GM12878 (cell line): ENCODE data around the gene SCIN. TPM values are rescaled to one million over a fixed set of nuclear protein-coding genes. Genes with fewer than 3 reads are reported as not detected.

Source experiments
- ATAC-seq: fragments of 200-7000 bp; cut with Tn5 transposase; 3 replicates; pipeline ENCODE4 v1.9.1; 2020; ENCODE audit warnings: mild to moderate bottlenecking, moderate library complexity
- BruUV-seq: library from RNA; stranded (reverse); fragments of 400-500 nt; replicated peaks from 2 replicates; lab custom pipeline; 2021; lab: Mats Ljungman, UMichigan
- CTCF ChIA-PET: fragments of 300-600 bp; sonication (Branson Sonifier 250); formaldehyde crosslinking; extraction: SDS; loops from one replicate; lab custom pipeline; 2021; ENCODE audit warnings: inconsistent platforms; lab: Yijun Ruan, JAX
- POLR2A ChIA-PET: fragments of 350-600 bp; formaldehyde crosslinking; extraction: SDS; loops from one replicate; lab custom pipeline; 2021; ENCODE audit warnings: inconsistent platforms; lab: Charles Lee
- RAD21 ChIA-PET: fragments of 300-600 bp; sonication (Branson Sonifier 250); formaldehyde crosslinking; loops from one replicate; lab custom pipeline; 2023; ENCODE audit warnings: antibody characterized with exemption; ENCODE audit not compliant: unreplicated experiment; lab: Charles Lee
- SMC1A ChIA-PET: fragments of 300-600 bp; sonication (Branson Sonifier 250); formaldehyde crosslinking; loops from one replicate; lab custom pipeline; 2023; ENCODE audit not compliant: unreplicated experiment, uncharacterized antibody; lab: Charles Lee
- DNase-seq: peaks from one replicate; pipeline ENCODE4 v3.0.0-alpha.2; 2011; ENCODE audit warnings: low read depth, low spot score
- FAIRE-seq: peaks from 3 replicates; lab custom pipeline; 2011; peaks lifted over from hg19 to GRCh38; lab: Jason Lieb, UNC
- H2AFZ ChIP-seq: 2 replicates; pipeline ENCODE4 v1.6.0; 2011; ENCODE audit warnings: low read depth, low read length, control low read depth; ENCODE audit not compliant: control insufficient read depth
- H3K27ac ChIP-seq: 2 replicates; pipeline ENCODE4 v1.5.1; 2011; ENCODE audit warnings: control low read depth; ENCODE audit not compliant: control insufficient read depth, insufficient read depth
- H3K27me3 ChIP-seq, 2 experiments: replicated peaks in 1 of 2; 2 replicates each; pipeline versions ENCODE4 v1.6.0 to v1.6.1; 2011; ENCODE audit warnings: low read length in 1 of 2; ENCODE audit not compliant: control insufficient read depth in 2 of 2, insufficient read depth in 2 of 2
- H3K36me3 ChIP-seq, 2 experiments: 2 replicates each; pipeline ENCODE4 v1.5.1; 2011; ENCODE audit warnings: low read length in 1 of 2; ENCODE audit not compliant: control insufficient read depth in 2 of 2, insufficient read depth in 2 of 2
- H3K4me1 ChIP-seq: 2 replicates; pipeline ENCODE4 v1.6.1; 2011; ENCODE audit warnings: mild to moderate bottlenecking, low read length, moderate library complexity, mixed read lengths; ENCODE audit not compliant: control insufficient read depth, insufficient read depth
- H3K4me2 ChIP-seq: 2 replicates; pipeline ENCODE4 v1.6.0; 2011; ENCODE audit warnings: control low read depth; ENCODE audit not compliant: control insufficient read depth, insufficient read depth
- H3K4me3 ChIP-seq: fragments of 200-600 bp; sonication (generic); 2 replicates; pipeline ENCODE4 v1.5.1; 2016
- H3K79me2 ChIP-seq: 2 replicates; pipeline ENCODE4 v1.6.0; 2011; ENCODE audit warnings: low read length; ENCODE audit not compliant: control insufficient read depth, insufficient read depth
- H3K9ac ChIP-seq: 2 replicates; pipeline ENCODE4 v1.8.0; 2011; ENCODE audit warnings: low read length, control low read depth, mixed read lengths; ENCODE audit not compliant: control insufficient read depth, insufficient read depth
- H3K9me3 ChIP-seq: replicated peaks from 3 replicates; pipeline ENCODE4 v1.5.1; 2011; ENCODE audit warnings: mild to moderate bottlenecking, low read length; ENCODE audit not compliant: control insufficient read depth, insufficient read depth
- H4K20me1 ChIP-seq: 2 replicates; pipeline ENCODE4 v1.6.0; 2011; ENCODE audit not compliant: control insufficient read depth, insufficient read depth
- BHLHE40 ChIP-seq, 2 experiments: fragments of 450-650 bp in 1 of 2; IDR thresholded peaks; 2 replicates each; pipeline ENCODE4 v1.6.1; 2011 to 2017; ENCODE audit warnings: low read depth in 2 of 2, borderline replicate concordance in 1 of 2, improper control_type of control experiment in 1 of 2, low read length in 1 of 2, mild to moderate bottlenecking in 1 of 2
- CHD2 ChIP-seq: IDR thresholded peaks from 2 replicates; pipeline ENCODE4 v1.6.1; 2011; ENCODE audit warnings: low read depth, low read length, improper control_type of control experiment, borderline replicate concordance
- JUNB ChIP-seq: IDR thresholded peaks from 2 replicates; pipeline ENCODE4 v1.6.1; 2016; ENCODE audit warnings: antibody characterized with exemption, mild to moderate bottlenecking
- MEF2A ChIP-seq: IDR thresholded peaks from 2 replicates; pipeline ENCODE4 v1.6.1; 2011; ENCODE audit warnings: low read depth, mild to moderate bottlenecking, low read length, moderate library complexity; ENCODE audit not compliant: insufficient read depth
- NFIC ChIP-seq: IDR thresholded peaks from 2 replicates; pipeline ENCODE4 v1.6.1; 2012; ENCODE audit warnings: low read depth, mild to moderate bottlenecking, inconsistent platforms, low read length, moderate library complexity
- NFYA ChIP-seq: IDR thresholded peaks from 2 replicates; pipeline ENCODE4 v1.6.1; 2011; ENCODE audit warnings: low read depth, mild to moderate bottlenecking, low read length, improper control_type of control experiment, borderline replicate concordance
- NR2F1 ChIP-seq: fragments of 450-650 bp; conservative IDR thresholded peaks from 2 replicates; pipeline ENCODE4 v1.6.1; 2017; ENCODE audit warnings: mild to moderate bottlenecking
- RFX5 ChIP-seq: IDR thresholded peaks from 2 replicates; pipeline ENCODE4 v1.6.1; 2011; ENCODE audit warnings: low read depth, low read length, improper control_type of control experiment
- SMAD1 ChIP-seq: fragments of 450-650 bp; IDR thresholded peaks from 2 replicates; pipeline ENCODE4 v1.6.1; 2018; ENCODE audit warnings: mild to moderate bottlenecking, low read depth; ENCODE audit not compliant: partially characterized antibody
- SMARCA5 ChIP-seq: fragments of 450-650 bp; IDR thresholded peaks from 2 replicates; pipeline ENCODE4 v1.6.1; 2017; ENCODE audit warnings: mild to moderate bottlenecking
- STAT1 ChIP-seq: fragments of 450-650 bp; conservative IDR thresholded peaks from 2 replicates; pipeline ENCODE4 v1.6.1; 2014; ENCODE audit warnings: antibody characterized with exemption, mild to moderate bottlenecking
- ZNF274 ChIP-seq: IDR thresholded peaks from one replicate; pipeline ENCODE4 v1.8.0; 2011; ENCODE audit not compliant: insufficient read length, insufficient read depth
- ZNF384 ChIP-seq: IDR thresholded peaks from 2 replicates; pipeline ENCODE4 v1.6.1; 2012; ENCODE audit warnings: low read depth, mild to moderate bottlenecking, low read length, improper control_type of control experiment, borderline replicate concordance
- ZSCAN29 ChIP-seq: fragments of 450-650 bp; IDR thresholded peaks from 2 replicates; pipeline ENCODE4 v1.6.1; 2017; ENCODE audit warnings: mild to moderate bottlenecking, moderate library complexity
- WGBS: methylation state at CpG from one replicate; pipeline ENCODE4 v1.1.6; 2016; ENCODE audit warnings: low lambda C conversion rate; ENCODE audit not compliant: insufficient replicate concordance, insufficient coverage; ENCODE audit errors: missing lambda C conversion rate; 5-methylcytosine and 5-hydroxymethylcytosine counted together
- in situ Hi-C: fragments of 300-500 bp; cut with MboI; formaldehyde crosslinking; loops from 9 replicates; pipeline ENCODE4 v1.14.3; 2018; ENCODE audit warnings: mixed read lengths
- intact Hi-C: fragments of 100-400 bp; cut with micrococcal nuclease; formaldehyde crosslinking; loops from one replicate; pipeline ENCODE4 v1.14.2; 2022; ENCODE audit not compliant: unreplicated experiment
- polyA plus RNA-seq, 11 experiments: library from polyadenylated mRNA; depleted of rRNA in 4 of 11; unstranded in 6 of 11; stranded (reverse) in 5 of 11; fragments of >200 nt; fragmentation: Nextera tagmentation in 4 of 11; fragmentation: Illumina TruSeq in 1 of 11; extraction: Ambion mirVana in 4 of 11; extraction: Trizol in 1 of 11; gene quantifications; 1 replicate in 1 of 11; 2 replicates in 10 of 11; pipeline versions ENCODE4 v1.2.1 to v1.2.3, GENCODE V29; 2011 to 2016; ENCODE audit warnings: inconsistent platforms in 2 of 11, missing spikeins in 2 of 11, low read depth in 1 of 11
- total RNA-seq, 4 experiments: library from RNA; depleted of rRNA in 3 of 4; stranded (reverse); fragments of >200 nt in 3 of 4; fragmentation: Illumina TruSeq in 1 of 4; extraction: Trizol in 1 of 4; gene quantifications; 2 replicates each; pipeline versions ENCODE4 v1.2.1 to v1.2.3, GENCODE V29; 2013 to 2021
- TF ChIP-seq, protein P1 (sequence below): fragments of 450-650 bp; IDR thresholded peaks from 2 replicates; pipeline ENCODE4 v1.6.1; 2016; ENCODE audit warnings: mild to moderate bottlenecking, moderate library complexity, borderline replicate concordance

The SCIN gene
- total and polyA plus RNA-seq, 10 of the 15 experiments (the other 5 are each of a cell fraction or from before 2014, with no cell fraction given): 0.23 to 2.1 (median 1.0) TPM

- no peak for TF ChIP-seq RFX5
- no peak for TF ChIP-seq NFYA
- no peak for TF ChIP-seq ZNF274
- TF ChIP-seq STAT1: no peak
- no peak for TF ChIP-seq MEF2A
- no peak for TF ChIP-seq CHD2
- TF ChIP-seq ZNF384: no peak
- no peak for TF ChIP-seq SMARCA5
- TF ChIP-seq JUNB: no peak
- TF ChIP-seq ZSCAN29: no peak
- TF ChIP-seq, protein P1, sequence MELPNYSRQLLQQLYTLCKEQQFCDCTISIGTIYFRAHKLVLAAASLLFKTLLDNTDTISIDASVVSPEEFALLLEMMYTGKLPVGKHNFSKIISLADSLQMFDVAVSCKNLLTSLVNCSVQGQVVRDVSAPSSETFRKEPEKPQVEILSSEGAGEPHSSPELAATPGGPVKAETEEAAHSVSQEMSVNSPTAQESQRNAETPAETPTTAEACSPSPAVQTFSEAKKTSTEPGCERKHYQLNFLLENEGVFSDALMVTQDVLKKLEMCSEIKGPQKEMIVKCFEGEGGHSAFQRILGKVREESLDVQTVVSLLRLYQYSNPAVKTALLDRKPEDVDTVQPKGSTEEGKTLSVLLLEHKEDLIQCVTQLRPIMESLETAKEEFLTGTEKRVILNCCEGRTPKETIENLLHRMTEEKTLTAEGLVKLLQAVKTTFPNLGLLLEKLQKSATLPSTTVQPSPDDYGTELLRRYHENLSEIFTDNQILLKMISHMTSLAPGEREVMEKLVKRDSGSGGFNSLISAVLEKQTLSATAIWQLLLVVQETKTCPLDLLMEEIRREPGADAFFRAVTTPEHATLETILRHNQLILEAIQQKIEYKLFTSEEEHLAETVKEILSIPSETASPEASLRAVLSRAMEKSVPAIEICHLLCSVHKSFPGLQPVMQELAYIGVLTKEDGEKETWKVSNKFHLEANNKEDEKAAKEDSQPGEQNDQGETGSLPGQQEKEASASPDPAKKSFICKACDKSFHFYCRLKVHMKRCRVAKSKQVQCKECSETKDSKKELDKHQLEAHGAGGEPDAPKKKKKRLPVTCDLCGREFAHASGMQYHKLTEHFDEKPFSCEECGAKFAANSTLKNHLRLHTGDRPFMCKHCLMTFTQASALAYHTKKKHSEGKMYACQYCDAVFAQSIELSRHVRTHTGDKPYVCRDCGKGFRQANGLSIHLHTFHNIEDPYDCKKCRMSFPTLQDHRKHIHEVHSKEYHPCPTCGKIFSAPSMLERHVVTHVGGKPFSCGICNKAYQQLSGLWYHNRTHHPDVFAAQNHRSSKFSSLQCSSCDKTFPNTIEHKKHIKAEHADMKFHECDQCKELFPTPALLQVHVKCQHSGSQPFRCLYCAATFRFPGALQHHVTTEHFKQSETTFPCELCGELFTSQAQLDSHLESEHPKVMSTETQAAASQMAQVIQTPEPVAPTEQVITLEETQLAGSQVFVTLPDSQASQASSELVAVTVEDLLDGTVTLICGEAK: no peak
- TF ChIP-seq SMAD1: no peak
- no peak for TF ChIP-seq NFIC
- no peak for TF ChIP-seq NR2F1
- TF ChIP-seq BHLHE40 (IDR thresholded peaks at IDR 0.05; ENCODE audit: borderline replicate concordance in 1 of 2, low read depth in 2 of 2, low read length in 1 of 2): no peak
- RAD21 ChIA-PET: interaction anchor here (1.0 kb wide), 1 partner anchor 10 kb away, joined by 3 read pairs; no protein-coding TSS in a partner anchor
- Histone ChIP-seq H3K4me1 (no peaks in the 10 kb centered on the region), H3K79me2 (no peaks in the 10 kb centered on the region), H3K4me2 (no peak overlapping the region), H3K36me3 (no peaks in the 10 kb centered on the region), H3K9me3 (no peaks in the 10 kb centered on the region), H2AFZ (no peak overlapping the region), H3K4me3 (no peak overlapping the region), H3K27me3 (no peaks in the 10 kb centered on the region), H4K20me1 (no peaks in the 10 kb centered on the region), H3K27ac (no peak overlapping the region), H3K9ac (no peak overlapping the region)
- ATAC-seq (no peak), FAIRE-seq (no peak), DNase-seq (no peak)
- 19% methylated on average over 1 of the region's 1 CpG for WGBS
- SMC1A ChIA-PET: no interaction called here
- in situ Hi-C loops: loop anchor here (10.0 kb wide), 1 partner anchor 619 kb away; no protein-coding TSS in a partner anchor
- POLR2A ChIA-PET: no interaction called here
- intact Hi-C loops: loop anchor here (10.0 kb wide), 1 partner anchor 529 kb away; no protein-coding TSS in a partner anchor
- BruUV-seq: no TSS peak
- CTCF ChIA-PET: interaction anchor here (0.8 to 1.1 kb wide), 2 partner anchors 11 to 56 kb away, joined by 3 read pairs; no protein-coding TSS in a partner anchor
These were observed 75.6 kb downstream of the SCIN start for GRCh38 chr7:12646139-12646538.
